Gastrocnemius medialis (tissue), 4 donors: ENCODE measurements around the gene EPHA4. TPM values are rescaled to one million over a fixed set of nuclear protein-coding genes. Genes with fewer than 3 reads are reported as not detected.

ENCODE experiments used
- ATAC-seq, 2 donors: fragments of 150-250 bp; one replicate each; pipeline ENCODE4 v1.9.1; 2016
- DNase-seq, 2 donors: peaks; one replicate each; pipeline ENCODE4 v3.0.0-alpha.2; 2019
- H3K27ac ChIP-seq, 4 donors: fragments of 200-600 bp; sonication (generic); 1 replicate in 1 of 4; 2 replicates in 3 of 4; pipeline ENCODE4 v1.5.1; 2016 to 2018; ENCODE audit warnings: mild to moderate bottlenecking in 2 of 4, moderate library complexity in 1 of 4
- H3K27me3 ChIP-seq, 3 donors: fragments of 200-600 bp; sonication (generic) in 2 of 3; 1 replicate in 1 of 3; 2 replicates in 2 of 3; pipeline versions ENCODE4 v1.5.1 to v1.6.0; 2016 to 2019; ENCODE audit warnings: mild to moderate bottlenecking in 1 of 3, moderate library complexity in 1 of 3
- H3K36me3 ChIP-seq, 2 donors: fragments of 200-600 bp; sonication (generic) in 1 of 2; one replicate each; pipeline ENCODE4 v1.5.1; 2017 to 2018
- H3K4me1 ChIP-seq, 2 donors: fragments of 200-600 bp; sonication (generic) in 1 of 2; one replicate each; pipeline ENCODE4 v1.5.1; 2016 to 2017; ENCODE audit warnings: mild to moderate bottlenecking in 2 of 2
- H3K4me3 ChIP-seq, 4 donors: fragments of 200-600 bp; sonication (generic) in 3 of 4; 1 replicate in 1 of 4; 2 replicates in 3 of 4; pipeline ENCODE4 v1.5.1; 2016 to 2019; ENCODE audit warnings: mild to moderate bottlenecking in 2 of 4
- H3K9me3 ChIP-seq, 3 donors: fragments of 200-600 bp; sonication (generic) in 2 of 3; 1 replicate in 1 of 3; 2 replicates in 2 of 3; pipeline ENCODE4 v1.5.1; 2016 to 2019
- CTCF ChIP-seq, 5 experiments: fragments of 450-650 bp in 3 of 5; fragments of 200-600 bp in 2 of 5; sonication (generic) in 2 of 5; IDR thresholded peaks in 4 of 5; conservative IDR thresholded peaks in 1 of 5; 1 replicate in 4 of 5; 2 replicates in 1 of 5; pipeline ENCODE4 v1.5.1; 2016 to 2019; ENCODE audit warnings: antibody characterized with exemption in 5 of 5, mild to moderate bottlenecking in 3 of 5, moderate library complexity in 3 of 5
- POLR2A ChIP-seq, 2 donors: fragments of 450-650 bp; IDR thresholded peaks; one replicate each; pipeline ENCODE4 v1.6.1; 2017; ENCODE audit warnings: antibody characterized with exemption in 2 of 2, mild to moderate bottlenecking in 2 of 2, moderate library complexity in 2 of 2
- in situ Hi-C, 4 donors: fragments of 200-750 bp; cut with MboI; loops; one replicate each; pipeline versions ENCODE4 v1.15.0 to v1.8.0; 2017; ENCODE audit warnings: low sequenced_read_pairs in 4 of 4
- intact Hi-C: fragments of 100-400 bp; cut with DNase I; formaldehyde crosslinking; loops from one replicate; pipeline ENCODE4 v1.15.1; 2023; ENCODE audit warnings: low total_unique reads
- total RNA-seq, 4 donors: library from RNA; depleted of rRNA; stranded (reverse); fragments of >200 nt; gene quantifications; one replicate each; pipeline versions ENCODE4 v1.1.0 to v1.2.3, GENCODE V29; 2016

The EPHA4 gene
- total RNA-seq, 4 donors from 2014 or later = 6.3 to 18.8 (median 13.0) TPM

DNA sequence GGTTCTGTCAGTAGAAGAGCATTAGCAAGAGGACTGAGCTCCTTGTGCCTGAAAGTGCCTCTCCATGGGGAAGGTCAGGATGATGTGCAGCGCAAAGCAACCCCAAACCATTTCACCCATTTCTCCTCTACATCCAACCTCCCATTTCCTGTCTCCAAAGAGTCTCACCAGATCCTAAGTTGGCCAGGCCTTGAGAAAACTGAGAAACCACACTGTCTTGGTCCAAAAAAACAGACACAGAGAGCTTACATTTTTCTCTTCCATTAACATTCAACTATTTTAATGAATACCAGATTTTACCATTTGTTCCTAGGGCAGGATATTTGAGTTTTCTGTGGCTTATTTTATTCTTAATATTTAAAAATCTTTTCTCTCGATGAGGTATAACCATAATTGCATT, 195.0 kb downstream of the EPHA4 start:
- in situ Hi-C loops (no loop called here), intact Hi-C loops (no loop called here)
- DNase-seq (no peak), ATAC-seq (no peak)
- Histone ChIP-seq H3K4me3 (no peak overlapping the region), H3K4me1 (no peaks in the 10 kb centered on the region), H3K27ac (no peak overlapping the region), H3K27me3 (no peaks in the 10 kb centered on the region), H3K9me3 (no peaks in the 10 kb centered on the region), H3K36me3 (no peaks in the 10 kb centered on the region)
- TF ChIP-seq CTCF (IDR thresholded peaks at IDR 0.05 in 4 of 5, conservative IDR thresholded peaks at IDR 0.05 in 1 of 5) (no peak), POLR2A (IDR thresholded peaks at IDR 0.05) (no peak)

DNA sequence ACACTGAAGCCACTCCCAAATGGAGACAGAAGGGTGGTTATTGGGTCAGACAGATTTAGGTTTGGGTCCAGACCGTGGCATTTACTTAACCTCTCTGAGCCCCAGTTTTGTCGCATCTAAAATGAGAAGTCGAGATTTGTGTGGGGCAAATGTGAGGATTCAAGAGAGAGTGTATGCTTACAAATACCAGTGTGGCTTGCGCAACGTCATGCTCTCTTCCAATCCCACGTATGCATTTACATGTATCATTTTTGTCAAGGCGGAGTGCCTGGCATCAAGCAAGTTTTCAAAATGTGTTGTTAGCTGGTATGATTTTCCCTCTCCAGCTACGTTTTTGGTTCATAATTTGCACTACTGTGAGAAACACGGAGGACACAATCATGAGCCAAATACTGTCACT, 197.9 kb downstream of the EPHA4 start:
- H3K27ac ChIP-seq = no peak overlapping the region

DNA sequence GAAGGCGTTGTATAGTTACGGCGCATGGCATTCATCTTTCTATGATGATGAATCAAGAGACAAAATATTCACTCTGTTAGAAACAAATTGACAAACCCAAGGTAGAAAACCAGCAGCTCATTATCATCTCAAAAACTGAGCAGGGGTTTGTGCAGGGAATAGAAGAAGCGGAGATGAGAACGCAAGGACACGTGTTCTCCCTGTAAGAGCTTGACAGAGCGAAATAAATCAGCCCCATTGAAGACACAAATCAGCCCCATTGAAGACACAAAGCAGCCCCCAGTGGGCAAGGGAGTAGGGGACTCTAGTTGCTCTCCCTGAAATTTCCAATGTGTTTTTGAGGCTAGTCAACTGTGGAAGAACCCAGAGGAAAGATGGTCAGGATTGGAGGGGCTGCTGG, 199.2 kb downstream of the EPHA4 start:
- Histone ChIP-seq H3K9me3 (no peaks in the 10 kb centered on the region), H3K4me1 (no peaks in the 10 kb centered on the region), H3K27ac (no peak overlapping the region), H3K4me3 (no peak overlapping the region), H3K27me3 (no peaks in the 10 kb centered on the region), H3K36me3 (no peaks in the 10 kb centered on the region)
- DNase-seq (no peak), ATAC-seq (no peak)
- in situ Hi-C loops (no loop called here), intact Hi-C loops (no loop called here)
- TF ChIP-seq POLR2A (IDR thresholded peaks at IDR 0.05) (no peak), CTCF (IDR thresholded peaks at IDR 0.05 in 4 of 5, conservative IDR thresholded peaks at IDR 0.05 in 1 of 5) (no peak)

More for the DNA sequence above, 197.9 kb downstream of the EPHA4 start:
- Histone ChIP-seq H3K36me3 (no peaks in the 10 kb centered on the region), H3K4me1 (no peaks in the 10 kb centered on the region), H3K9me3 (no peaks in the 10 kb centered on the region), H3K4me3 (no peak overlapping the region), H3K27me3 (no peaks in the 10 kb centered on the region)
- no peak for DNase-seq
- in situ Hi-C loops = no loop called here
- TF ChIP-seq CTCF (IDR thresholded peaks at IDR 0.05 in 4 of 5, conservative IDR thresholded peaks at IDR 0.05 in 1 of 5) (no peak), POLR2A (IDR thresholded peaks at IDR 0.05) (no peak)
- intact Hi-C loops = no loop called here
- no peak for ATAC-seq

GRCh38 chr2:221372159-221372884, 199.8 kb downstream of the EPHA4 start:
- Histone ChIP-seq H3K4me3 (no peak overlapping the region), H3K4me1 (no peaks in the 10 kb centered on the region), H3K27me3 (no peaks in the 10 kb centered on the region), H3K27ac (no peak overlapping the region), H3K36me3 (no peaks in the 10 kb centered on the region), H3K9me3 (no peaks in the 10 kb centered on the region)
- no peak for DNase-seq
- TF ChIP-seq CTCF (IDR thresholded peaks at IDR 0.05 in 4 of 5, conservative IDR thresholded peaks at IDR 0.05 in 1 of 5) = no peak
- no peak for TF ChIP-seq POLR2A (IDR thresholded peaks at IDR 0.05)
- intact Hi-C loops = no loop called here
- in situ Hi-C loops = no loop called here
- ATAC-seq = no peak

DNA sequence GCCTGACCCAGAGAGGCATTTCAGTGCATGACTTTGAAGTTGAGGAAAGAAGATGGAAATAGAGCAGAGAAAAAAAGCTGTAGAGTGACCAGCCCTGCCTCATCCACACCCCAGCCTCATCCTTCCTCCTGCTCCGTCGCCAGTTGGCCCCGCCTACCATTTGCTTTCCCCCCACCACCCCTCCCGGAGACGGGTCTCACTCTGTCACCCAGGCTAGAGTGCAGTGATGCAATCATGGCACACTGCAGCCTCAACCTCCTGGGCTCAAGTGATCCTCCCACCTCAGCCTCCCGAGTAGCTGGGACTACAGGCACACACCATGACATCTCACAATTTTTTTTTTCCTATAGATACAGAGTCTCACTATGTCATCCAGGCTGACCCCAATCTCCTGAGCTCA, 200.8 kb downstream of the EPHA4 start:
- intact Hi-C loops = no loop called here
- Histone ChIP-seq H3K27ac (no peak overlapping the region), H3K4me3 (no peak overlapping the region), H3K9me3 (no peaks in the 10 kb centered on the region), H3K36me3 (no peaks in the 10 kb centered on the region), H3K27me3 (no peaks in the 10 kb centered on the region), H3K4me1 (no peaks in the 10 kb centered on the region)
- DNase-seq (no peak), ATAC-seq (no peak)
- in situ Hi-C loops = no loop called here
- TF ChIP-seq POLR2A (IDR thresholded peaks at IDR 0.05) (no peak), CTCF (IDR thresholded peaks at IDR 0.05 in 4 of 5, conservative IDR thresholded peaks at IDR 0.05 in 1 of 5) (no peak)
